Measurements from ENCODE around the gene CDAN1. TPM values are rescaled to one million over a fixed set of nuclear protein-coding genes. Genes with fewer than 3 reads are reported as not detected.

Gene CDAN1
- total RNA-seq, 2 donors from 2014 or later, result 14.9 to 30.5 TPM

GRCh38 chr15:42729409-42729808, 7.5 kb downstream of the CDAN1 start:
- no peak overlapping the region for H3K27ac Mint-ChIP-seq
- no peak overlapping the region for H3K4me3 Mint-ChIP-seq
- ATAC-seq (no peak), DNase-seq (ENCODE audit: low spot score) (no peak)
- no peaks in the 10 kb centered on the region for H3K9me3 Mint-ChIP-seq
- no peaks in the 10 kb centered on the region for H3K27me3 Mint-ChIP-seq
- peaks cover 25% of the 10 kb centered on the region for H3K36me3 Mint-ChIP-seq
- peaks cover 6 to 9% of the 10 kb centered on the region in 2 donors for H3K4me1 Mint-ChIP-seq (ENCODE audit: low read depth in 2 of 2)

DNA sequence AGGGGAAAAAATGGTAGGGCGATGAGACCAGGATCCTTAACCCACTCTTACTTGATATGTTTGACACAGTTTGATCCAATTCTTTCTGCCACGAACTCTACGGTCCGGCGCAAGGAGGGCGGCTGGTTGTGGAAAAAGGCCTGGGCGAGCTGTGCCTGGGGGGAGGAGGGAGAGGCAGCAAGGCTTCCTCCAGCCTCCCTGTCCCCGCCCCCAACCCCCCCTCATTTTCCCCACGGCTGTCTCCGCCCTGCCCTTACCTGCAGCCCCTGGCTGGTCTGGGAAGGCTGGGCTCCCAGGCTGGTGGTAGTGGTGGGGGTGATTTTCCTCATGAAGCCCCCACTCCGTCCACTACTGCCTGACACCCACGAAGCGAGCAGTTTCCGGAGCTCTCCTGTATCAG, 8.0 kb downstream of the CDAN1 start:
- DNase-seq (ENCODE audit: low spot score) (no peak), ATAC-seq (no peak)
- H3K27me3 Mint-ChIP-seq, result no peaks in the 10 kb centered on the region
- H3K36me3 Mint-ChIP-seq, result peaks cover 22% of the 10 kb centered on the region
- H3K4me1 Mint-ChIP-seq (ENCODE audit: low read depth in 2 of 2), result peaks cover 2 to 5% of the 10 kb centered on the region in 2 donors
- no peak overlapping the region for H3K4me3 Mint-ChIP-seq
- no peaks in the 10 kb centered on the region for H3K9me3 Mint-ChIP-seq
- no peak overlapping the region for H3K27ac Mint-ChIP-seq

GRCh38 chr15:42728560-42728959, 8.4 kb downstream of the CDAN1 start:
- Mint-ChIP-seq H3K4me1 (ENCODE audit: low read depth in 2 of 2) (peaks cover 2 to 5% of the 10 kb centered on the region in 2 donors), H3K4me3 (no peak overlapping the region), H3K27ac (no peak overlapping the region), H3K27me3 (no peaks in the 10 kb centered on the region), H3K9me3 (no peaks in the 10 kb centered on the region), H3K36me3 (peaks cover 21% of the 10 kb centered on the region)
- DNase-seq (ENCODE audit: low spot score), result no peak
- ATAC-seq, result no peak

DNA sequence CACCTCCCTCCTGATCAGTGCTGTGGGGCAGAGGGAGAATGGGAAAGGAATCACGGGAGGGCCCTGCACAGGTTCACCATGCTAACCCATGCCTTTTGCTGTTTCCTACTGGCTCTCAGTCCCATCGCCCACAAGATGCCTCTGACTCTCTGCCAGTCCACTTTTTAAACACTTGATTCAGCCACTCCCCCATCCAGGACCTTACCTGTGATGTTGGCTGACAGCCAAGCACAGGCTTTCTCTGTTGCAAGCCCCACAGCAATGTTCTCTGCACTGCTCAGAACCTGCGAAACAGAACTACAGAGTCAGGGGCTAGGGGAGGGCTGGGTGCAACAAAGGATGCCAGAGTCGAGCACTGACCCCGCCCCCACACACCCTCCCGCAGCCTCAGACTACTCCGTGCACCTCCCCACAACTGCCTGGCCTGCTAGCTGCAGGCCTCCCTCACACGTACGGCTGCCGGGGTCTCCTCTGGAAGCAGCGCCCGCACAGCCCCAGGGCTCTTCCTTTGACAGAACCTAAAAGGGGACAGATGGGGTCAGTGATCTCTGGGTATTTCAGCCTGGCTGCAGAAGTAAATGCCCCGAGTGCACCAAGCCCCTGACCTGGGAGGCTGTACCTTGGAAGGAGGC, 9.1 kb downstream of the CDAN1 start:
- Mint-ChIP-seq H3K4me3 (no peak overlapping the region), H3K27me3 (no peaks in the 10 kb centered on the region), H3K27ac (no peak overlapping the region), H3K9me3 (no peaks in the 10 kb centered on the region), H3K4me1 (ENCODE audit: low read depth in 2 of 2) (peaks cover 2 to 5% of the 10 kb centered on the region in 2 donors), H3K36me3 (peaks cover 19% of the 10 kb centered on the region)
- no peak for ATAC-seq
- DNase-seq (ENCODE audit: low spot score), result no peak

DNA sequence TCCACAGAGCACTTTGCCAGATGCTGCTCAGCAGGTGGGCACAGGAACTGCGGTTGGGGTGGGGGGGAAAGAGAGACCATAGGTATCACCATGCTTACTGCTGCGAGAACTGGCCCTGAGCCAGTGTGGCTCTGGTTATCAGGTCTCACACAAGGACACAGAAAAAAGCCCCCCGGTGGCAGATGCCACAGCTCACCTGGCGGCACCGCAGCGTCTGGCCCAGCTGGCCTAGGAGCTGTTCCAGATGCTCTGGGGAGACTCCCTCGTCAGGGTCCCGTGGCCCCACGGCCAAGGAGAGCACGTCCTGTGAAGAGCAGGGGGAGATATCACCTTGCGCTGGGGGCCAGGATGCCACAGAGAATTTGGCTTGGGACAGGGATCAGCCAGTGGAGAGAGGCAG, 10.8 kb downstream of the CDAN1 start:
- Mint-ChIP-seq H3K27ac (no peak overlapping the region), H3K4me3 (no peak overlapping the region), H3K4me1 (ENCODE audit: low read depth in 2 of 2) (no peaks in the 10 kb centered on the region), H3K27me3 (no peaks in the 10 kb centered on the region), H3K9me3 (no peaks in the 10 kb centered on the region), H3K36me3 (peaks cover 9% of the 10 kb centered on the region)
- no peak for ATAC-seq
- no peak for DNase-seq (ENCODE audit: low spot score)

DNA sequence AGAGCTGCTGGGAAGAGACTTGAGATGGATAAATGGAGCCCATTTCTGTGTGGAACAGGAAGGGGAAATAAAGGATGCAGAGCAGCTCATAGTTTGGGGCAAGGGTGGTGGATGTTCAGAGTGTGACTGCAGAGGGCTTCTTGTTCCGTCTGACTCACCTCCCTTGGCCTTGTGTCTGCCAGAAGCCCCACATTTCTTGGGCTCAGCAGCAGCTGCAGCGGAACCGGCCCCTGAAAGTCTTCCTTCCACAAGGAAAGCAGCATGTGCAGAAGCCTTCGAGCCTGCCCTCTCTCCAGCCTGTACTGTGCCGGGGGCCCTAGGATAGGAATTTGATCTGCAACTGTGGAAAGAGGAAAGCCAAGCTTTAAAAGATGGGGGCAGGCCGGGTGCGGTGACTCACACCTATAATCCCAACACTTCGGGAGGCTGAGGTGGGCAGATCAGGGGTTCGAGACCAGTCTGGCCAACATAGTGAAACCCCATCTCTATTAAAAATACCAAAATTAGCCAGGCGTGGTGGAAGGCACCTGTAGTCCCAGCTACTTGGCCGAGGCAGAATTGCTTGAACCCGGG, 11.5 kb downstream of the CDAN1 start:
- DNase-seq (ENCODE audit: low spot score) (no peak), ATAC-seq (no peak)
- peaks cover 0 to under 1% of the 10 kb centered on the region in 2 donors for H3K4me1 Mint-ChIP-seq (ENCODE audit: low read depth in 2 of 2)
- no peak overlapping the region for H3K4me3 Mint-ChIP-seq
- H3K27me3 Mint-ChIP-seq, result no peaks in the 10 kb centered on the region
- peaks cover 9% of the 10 kb centered on the region for H3K36me3 Mint-ChIP-seq
- peak overlapping the region in 1 of 2 donors; percentile 45 for H3K27ac Mint-ChIP-seq
- no peaks in the 10 kb centered on the region for H3K9me3 Mint-ChIP-seq

GRCh38 chr15:42724276-42724675, 12.7 kb downstream of the CDAN1 start:
- ATAC-seq (no peak), DNase-seq (ENCODE audit: low spot score) (no peak)
- Mint-ChIP-seq H3K27ac (no peak overlapping the region), H3K36me3 (peaks cover 9% of the 10 kb centered on the region), H3K4me1 (ENCODE audit: low read depth in 2 of 2) (peaks cover 0 to 4% of the 10 kb centered on the region in 2 donors), H3K27me3 (no peaks in the 10 kb centered on the region), H3K4me3 (no peak overlapping the region), H3K9me3 (no peaks in the 10 kb centered on the region)

DNA sequence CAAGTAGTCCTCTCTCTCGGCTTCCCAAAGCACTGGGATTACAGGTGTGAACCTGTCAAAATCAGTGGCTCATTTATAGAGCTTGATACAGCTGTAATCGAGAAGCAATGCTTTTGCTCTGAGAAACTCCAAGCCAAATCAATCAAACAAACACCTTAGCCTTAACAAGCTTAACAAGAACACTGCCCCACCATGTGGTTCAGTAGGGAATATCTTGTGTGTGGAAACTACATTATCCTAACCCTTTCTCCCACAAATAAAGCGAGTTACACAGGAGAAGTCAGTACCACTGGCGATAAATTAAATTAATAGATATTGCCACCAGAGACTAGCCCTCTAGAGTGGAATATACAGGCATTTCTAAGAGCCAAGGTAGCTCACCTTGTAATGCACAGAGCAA, 13.9 kb downstream of the CDAN1 start:
- no peaks in the 10 kb centered on the region for H3K27me3 Mint-ChIP-seq
- H3K27ac Mint-ChIP-seq, result no peak overlapping the region
- H3K4me3 Mint-ChIP-seq, result no peak overlapping the region
- H3K36me3 Mint-ChIP-seq, result peaks cover 9% of the 10 kb centered on the region
- DNase-seq (ENCODE audit: low spot score) (no peak), ATAC-seq (no peak)
- peaks cover 0 to 4% of the 10 kb centered on the region in 2 donors for H3K4me1 Mint-ChIP-seq (ENCODE audit: low read depth in 2 of 2)
- H3K9me3 Mint-ChIP-seq, result no peaks in the 10 kb centered on the region

- H3K36me3 Mint-ChIP-seq, result peaks cover 5% of the 10 kb centered on the region
- no peaks in the 10 kb centered on the region for H3K27me3 Mint-ChIP-seq
- no peak overlapping the region for H3K27ac Mint-ChIP-seq
- H3K4me1 Mint-ChIP-seq (ENCODE audit: low read depth in 2 of 2), result peaks cover 0 to 4% of the 10 kb centered on the region in 2 donors
- H3K4me3 Mint-ChIP-seq, result no peak overlapping the region
- H3K9me3 Mint-ChIP-seq, result no peaks in the 10 kb centered on the region
- ATAC-seq, result no peak
- DNase-seq (ENCODE audit: low spot score), result no peak
These were observed 15.0 kb downstream of the CDAN1 start for GRCh38 chr15:42721916-42722315.

DNA sequence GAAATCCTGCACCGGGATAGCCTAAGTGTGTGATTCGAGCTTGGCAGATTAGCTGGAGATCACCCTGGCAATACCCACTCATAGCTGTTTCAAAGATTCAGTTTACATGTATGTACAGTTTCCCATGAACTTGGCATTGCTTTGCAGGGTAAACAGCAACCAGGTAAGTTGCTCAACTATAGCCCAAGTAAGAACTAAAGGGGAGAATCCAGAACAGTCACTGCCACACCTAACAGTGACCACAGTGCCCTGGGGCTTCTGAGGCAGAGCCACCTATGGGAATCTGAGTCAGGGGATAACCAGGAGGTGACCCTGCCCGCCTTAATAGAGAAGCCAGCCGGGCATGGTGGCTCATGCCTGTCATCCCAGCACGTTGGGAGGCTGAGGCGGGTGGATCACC, 15.9 kb downstream of the CDAN1 start:
- H3K4me1 Mint-ChIP-seq (ENCODE audit: low read depth in 2 of 2), result peaks cover 0 to 4% of the 10 kb centered on the region in 2 donors
- no peak for DNase-seq (ENCODE audit: low spot score)
- H3K27me3 Mint-ChIP-seq, result no peaks in the 10 kb centered on the region
- H3K27ac Mint-ChIP-seq, result no peak overlapping the region
- H3K9me3 Mint-ChIP-seq, result no peaks in the 10 kb centered on the region
- no peak overlapping the region for H3K4me3 Mint-ChIP-seq
- no peaks in the 10 kb centered on the region for H3K36me3 Mint-ChIP-seq
- ATAC-seq, result no peak

DNA sequence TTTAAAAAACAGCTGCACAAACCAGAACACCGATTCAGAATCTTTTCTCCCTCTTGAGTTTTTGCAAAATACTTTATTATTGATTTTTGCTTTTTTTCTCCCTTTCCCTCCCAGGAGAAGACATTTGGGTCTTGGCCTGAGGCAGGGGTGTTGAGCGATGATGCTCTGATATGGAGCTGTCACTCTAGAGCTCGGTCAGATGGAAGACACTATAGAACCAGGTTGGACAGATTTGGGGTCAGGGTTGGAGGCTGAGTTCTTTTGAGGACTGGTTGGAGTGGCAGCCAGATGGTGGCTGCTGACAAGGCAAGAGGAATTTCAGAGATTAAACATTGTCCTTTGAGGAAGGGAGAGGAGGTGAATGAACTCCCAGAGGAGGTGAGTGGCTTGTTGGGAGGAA, 16.9 kb downstream of the CDAN1 start:
- Mint-ChIP-seq H3K4me3 (no peak overlapping the region), H3K27ac (peak overlapping the region; percentile 54 to 63), H3K4me1 (ENCODE audit: low read depth in 2 of 2) (peaks cover 0 to 4% of the 10 kb centered on the region in 2 donors)

DNA sequence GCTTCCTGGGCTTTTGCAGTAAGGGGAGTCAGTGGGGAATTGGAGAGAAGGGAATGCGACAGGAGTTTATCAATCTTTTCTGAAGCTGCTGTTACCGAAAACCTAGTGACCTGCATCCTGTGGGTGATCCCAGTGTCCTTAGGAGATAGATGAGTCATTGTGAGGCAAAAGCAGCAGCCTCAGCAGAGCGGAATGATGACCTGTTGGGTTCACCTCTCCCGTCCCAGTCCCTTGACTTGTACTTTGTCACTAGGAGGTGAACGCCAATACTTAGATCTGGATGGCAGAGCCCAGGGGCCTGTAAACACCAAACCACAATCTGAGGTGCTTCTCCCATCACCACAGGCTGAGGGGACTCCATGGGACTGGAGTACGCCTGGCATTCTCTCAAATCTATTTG, 17.9 kb downstream of the CDAN1 start:
- H3K4me1 Mint-ChIP-seq (ENCODE audit: low read depth in 2 of 2), result peaks cover 0 to 4% of the 10 kb centered on the region in 2 donors
- ATAC-seq, result no peak
- no peak overlapping the region for H3K27ac Mint-ChIP-seq

More for the DNA sequence above, 16.9 kb downstream of the CDAN1 start:
- Mint-ChIP-seq H3K36me3 (no peaks in the 10 kb centered on the region), H3K9me3 (no peaks in the 10 kb centered on the region), H3K27me3 (no peaks in the 10 kb centered on the region)
- ATAC-seq, result no peak
- no peak for DNase-seq (ENCODE audit: low spot score)

DNA sequence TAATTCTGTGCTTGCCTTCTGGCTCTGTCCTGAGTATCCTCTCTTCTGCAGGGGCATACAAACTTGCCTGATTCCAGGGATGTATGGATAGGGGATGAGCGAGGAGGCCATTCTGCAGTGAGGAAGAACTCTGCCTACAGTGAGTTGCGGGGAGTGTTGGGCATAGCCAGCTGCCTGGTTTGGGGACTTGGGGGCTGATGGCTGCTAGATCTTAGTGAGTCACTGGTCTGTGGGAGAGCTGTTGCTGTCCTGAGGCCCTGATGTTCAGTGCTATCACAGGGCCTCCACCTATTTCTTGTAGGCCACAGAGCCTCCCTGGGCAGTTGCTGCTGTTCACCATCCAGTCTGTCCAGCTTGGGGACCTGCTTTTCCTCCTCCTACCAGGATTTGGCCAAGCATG, 20.3 kb downstream of the CDAN1 start:
- no peaks in the 10 kb centered on the region for H3K9me3 Mint-ChIP-seq
- H3K27ac Mint-ChIP-seq, result no peak overlapping the region

More for the DNA sequence above, 17.9 kb downstream of the CDAN1 start:
- Mint-ChIP-seq H3K9me3 (no peaks in the 10 kb centered on the region), H3K27me3 (no peaks in the 10 kb centered on the region), H3K4me3 (no peak overlapping the region), H3K36me3 (no peaks in the 10 kb centered on the region)
- no peak for DNase-seq (ENCODE audit: low spot score)

DNA sequence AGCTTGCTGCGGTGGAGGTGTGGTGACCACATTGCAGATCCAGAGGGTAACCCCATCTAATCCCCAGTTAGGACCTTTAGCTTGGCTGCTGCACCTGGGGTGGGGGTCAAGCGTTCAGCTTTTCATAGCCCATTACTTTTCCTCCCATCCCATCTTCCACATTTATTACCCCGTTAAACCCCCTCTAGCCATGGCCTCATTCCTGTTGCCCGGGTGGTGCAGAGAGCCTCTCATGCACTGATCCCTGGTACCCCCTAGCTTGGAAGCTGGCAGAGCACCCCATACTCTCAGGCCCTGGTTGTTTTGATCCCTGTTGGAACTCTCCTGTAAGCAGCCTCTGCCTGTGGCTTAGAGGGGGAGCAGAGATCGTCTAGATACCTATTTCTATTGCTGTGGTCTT, 20.8 kb downstream of the CDAN1 start:
- no peak for ATAC-seq
- H3K27ac Mint-ChIP-seq, result no peak overlapping the region
- H3K9me3 Mint-ChIP-seq, result no peaks in the 10 kb centered on the region
- H3K4me1 Mint-ChIP-seq (ENCODE audit: low read depth in 2 of 2), result peaks cover 0 to 4% of the 10 kb centered on the region in 2 donors
- no peak overlapping the region for H3K4me3 Mint-ChIP-seq
- H3K36me3 Mint-ChIP-seq, result no peaks in the 10 kb centered on the region
- H3K27me3 Mint-ChIP-seq, result no peaks in the 10 kb centered on the region
- DNase-seq (ENCODE audit: low spot score), result no peak

More for the DNA sequence above, 20.3 kb downstream of the CDAN1 start:
- no peaks in the 10 kb centered on the region for H3K27me3 Mint-ChIP-seq
- no peak for ATAC-seq
- H3K4me3 Mint-ChIP-seq, result no peak overlapping the region
- DNase-seq (ENCODE audit: low spot score), result no peak
- peaks cover 0 to 4% of the 10 kb centered on the region in 2 donors for H3K4me1 Mint-ChIP-seq (ENCODE audit: low read depth in 2 of 2)
- H3K36me3 Mint-ChIP-seq, result no peaks in the 10 kb centered on the region

GRCh38 chr15:42712584-42712983, 24.3 kb downstream of the CDAN1 start:
- peaks cover 0 to 3% of the 10 kb centered on the region in 2 donors for H3K4me1 Mint-ChIP-seq (ENCODE audit: low read depth in 2 of 2)
- H3K27me3 Mint-ChIP-seq, result no peaks in the 10 kb centered on the region
- no peak overlapping the region for H3K27ac Mint-ChIP-seq
- no peak for ATAC-seq
- no peak for DNase-seq (ENCODE audit: low spot score)
- H3K36me3 Mint-ChIP-seq, result no peaks in the 10 kb centered on the region
- no peak overlapping the region for H3K4me3 Mint-ChIP-seq
- no peaks in the 10 kb centered on the region for H3K9me3 Mint-ChIP-seq

All from natural killer cell treated with Interleukin-12 subunit alpha and Interleukin-12 subunit beta and Interleukin-15 and Interleukin-18, amount 100 ng/mL, for 72 hours (primary cell).